Hematopoietic multipotent progenitor cell (in vitro differentiated cells): Measurements from ENCODE around the gene SKAP1. TPM values are rescaled to one million over a fixed set of nuclear protein-coding genes. Genes with fewer than 3 reads are reported as not detected.
"Not testable (repeated sequence)": the region's sequence is repeated elsewhere in the genome, so short reads cannot be mapped to it uniquely, and the experiment has no call there.

Source experiments
- DNase-seq, 3 donors: peaks; one replicate each; pipeline ENCODE4 v3.0.0-alpha.2; 2011 to 2015; ENCODE audit warnings: low read depth in 2 of 3, low spot score in 2 of 3
- total RNA-seq: library from RNA; depleted of rRNA; stranded (reverse); fragments of >200 nt; gene quantifications from one replicate; pipeline ENCODE4 v1.2.3, GENCODE V29; 2012

SKAP1 gene
- total RNA-seq, 1 donor: 4.8 TPM

DNA sequence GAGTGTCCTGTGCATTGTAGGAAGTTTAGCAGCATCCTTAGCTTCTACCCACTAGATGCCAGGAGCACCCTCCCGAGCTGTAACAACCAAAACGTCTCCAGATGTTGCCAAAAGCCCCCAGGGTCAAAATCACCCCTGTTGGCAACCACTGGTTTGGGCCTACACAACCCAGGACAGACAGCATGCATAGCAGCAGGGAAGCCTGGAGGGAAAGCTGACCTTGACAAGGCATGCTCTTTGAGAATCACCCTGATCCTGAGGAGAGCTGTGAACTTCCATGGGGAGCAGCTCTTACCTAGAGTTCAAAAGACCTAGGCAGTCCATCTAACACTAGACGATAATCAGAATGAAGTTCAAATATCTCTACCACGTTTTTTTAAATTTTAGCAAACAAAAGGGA lies 9.2 kb downstream of the SKAP1 start:
- DNase-seq: no peak

DNA sequence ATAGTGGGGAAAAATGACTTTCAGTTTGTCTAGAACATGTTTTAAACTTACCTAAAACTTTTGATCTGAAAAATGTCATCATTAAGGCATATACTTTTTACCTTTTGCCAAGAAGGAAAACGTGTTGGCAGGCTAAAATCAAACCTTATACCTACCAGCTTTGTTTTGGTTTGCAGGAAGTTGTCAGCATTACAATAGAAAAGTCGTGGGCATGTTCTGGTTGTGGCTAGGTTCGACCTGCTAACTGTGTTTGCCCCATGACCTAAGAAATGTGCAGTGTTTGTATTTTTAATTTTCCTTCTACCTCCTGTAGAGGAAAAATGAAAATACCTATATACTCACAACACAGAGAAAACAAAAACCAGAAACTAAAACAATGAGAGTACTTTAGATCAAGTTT lies 13.0 kb downstream of the SKAP1 start:
- no peak for DNase-seq

DNA sequence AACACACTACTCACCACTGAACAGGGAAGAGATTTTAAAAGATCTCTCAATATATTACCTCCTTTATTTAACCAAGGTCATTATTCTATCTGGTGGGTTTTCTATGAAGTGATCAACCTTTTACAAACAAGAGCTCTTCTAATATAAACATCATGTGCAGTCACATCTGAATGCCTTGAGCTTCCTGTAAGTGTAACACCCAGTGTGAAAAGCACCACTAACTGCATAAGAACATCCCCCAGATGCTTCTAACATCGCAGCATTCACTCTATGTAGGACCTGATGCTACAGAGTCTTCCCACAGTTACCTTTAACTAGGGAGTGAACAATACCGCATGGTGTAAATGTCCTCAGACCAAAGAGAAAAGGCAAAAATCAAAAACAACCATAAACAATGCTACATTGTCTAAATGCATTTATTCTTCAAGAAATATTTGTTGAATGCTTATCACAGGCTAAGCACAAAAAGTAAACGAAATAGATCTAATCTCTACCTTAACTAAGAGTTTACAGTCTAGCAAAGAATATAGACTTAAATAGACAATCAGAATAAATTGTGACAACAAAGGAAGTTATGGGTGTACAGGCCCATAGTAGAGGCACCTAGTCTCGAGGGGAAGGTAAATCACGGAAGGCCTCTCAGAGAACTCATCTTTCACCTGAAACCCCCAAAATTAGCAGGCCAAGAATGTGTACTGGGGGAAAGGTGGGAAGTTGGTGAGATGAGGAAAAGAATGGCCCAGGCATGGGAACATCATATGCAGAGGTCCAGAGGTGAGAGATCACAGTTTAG lies 16.2 kb downstream of the SKAP1 start:
- DNase-seq: no peak

DNA sequence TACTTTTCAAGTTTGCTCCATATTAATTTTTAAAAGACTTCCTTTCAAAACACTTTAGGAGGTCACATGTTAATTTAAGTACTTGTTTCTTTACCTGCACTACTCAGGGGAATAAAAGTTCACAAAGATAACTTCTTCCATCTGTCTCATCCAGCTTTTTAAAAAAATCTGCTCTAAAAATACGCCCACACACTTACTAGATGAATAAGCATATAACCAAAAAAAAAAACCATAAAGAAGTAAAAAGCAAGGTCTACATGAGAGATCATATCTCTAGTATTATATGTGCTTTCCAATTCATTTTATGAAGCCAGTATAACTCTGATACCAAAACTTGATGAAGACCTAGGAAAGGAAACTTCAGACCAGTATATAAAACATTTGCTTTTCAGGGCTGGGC lies 17.2 kb downstream of the SKAP1 start:
- DNase-seq: no peak

DNA sequence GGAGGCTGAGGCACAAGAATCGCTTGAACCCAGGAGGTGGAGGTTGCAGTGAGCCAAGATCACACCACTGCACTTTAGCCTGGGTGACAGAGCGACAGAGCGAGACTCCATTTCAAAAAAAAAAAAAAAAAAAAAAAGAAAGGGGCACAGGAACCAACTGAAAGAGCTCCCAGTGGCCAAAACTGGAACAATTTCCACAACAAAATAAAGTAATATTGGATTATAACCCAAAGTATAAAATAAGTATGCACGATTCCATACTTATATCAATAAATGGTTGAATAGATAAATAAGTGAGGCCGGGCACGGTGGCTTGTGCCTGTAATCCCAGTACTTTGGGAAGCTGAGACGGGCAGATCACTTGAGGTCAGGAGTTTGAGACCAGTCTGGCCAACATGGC lies 19.2 kb downstream of the SKAP1 start:
- DNase-seq: not testable (repeated sequence)

DNA sequence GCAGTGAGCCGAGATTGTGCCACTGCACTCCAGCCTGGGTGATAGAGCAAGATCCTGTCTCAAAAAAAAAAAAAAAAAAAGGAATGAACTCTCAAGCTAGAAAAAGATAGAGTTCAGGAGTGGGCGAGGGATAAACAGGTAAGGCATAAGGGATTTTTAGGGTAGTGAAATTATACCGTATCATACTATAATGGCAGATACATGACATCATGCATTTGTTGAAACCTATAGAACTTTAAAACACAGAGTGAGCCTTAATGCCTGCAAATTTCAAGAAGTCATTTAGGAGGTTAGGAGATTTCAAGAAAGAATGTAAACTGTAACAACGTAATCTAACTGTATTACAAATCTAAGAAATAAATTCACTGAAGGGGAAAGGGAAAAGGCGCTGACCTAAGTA lies 20.4 kb downstream of the SKAP1 start:
- no peak for DNase-seq

DNA sequence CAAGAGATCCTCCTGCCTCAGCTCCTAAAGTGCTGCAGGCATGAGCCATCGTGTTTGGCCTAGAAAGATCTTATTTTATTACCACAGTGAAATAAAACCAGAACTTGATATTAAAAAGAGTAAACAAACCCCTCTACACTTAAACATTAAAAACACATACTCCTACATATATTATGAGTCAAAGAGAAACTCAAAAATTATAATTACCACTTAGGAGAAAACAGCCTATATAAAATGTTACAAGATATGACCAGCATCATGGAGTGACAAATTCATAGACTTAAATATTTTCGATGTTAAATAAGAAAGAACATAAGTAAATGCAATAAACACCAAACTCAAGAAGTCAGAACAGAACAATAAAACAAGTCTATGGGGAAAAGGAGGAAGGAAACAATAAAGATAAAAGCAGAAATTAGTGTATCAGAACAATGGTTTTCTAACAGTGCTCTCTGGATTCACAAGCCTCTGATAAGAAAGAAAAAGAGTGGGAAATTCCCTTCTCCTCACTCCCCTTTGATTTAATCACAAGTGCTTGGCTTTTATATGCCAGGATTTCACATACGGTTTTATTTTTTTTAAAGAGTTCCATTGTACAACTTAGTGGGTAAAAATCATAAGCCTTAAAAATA lies 23.0 kb downstream of the SKAP1 start:
- DNase-seq: no peak

DNA sequence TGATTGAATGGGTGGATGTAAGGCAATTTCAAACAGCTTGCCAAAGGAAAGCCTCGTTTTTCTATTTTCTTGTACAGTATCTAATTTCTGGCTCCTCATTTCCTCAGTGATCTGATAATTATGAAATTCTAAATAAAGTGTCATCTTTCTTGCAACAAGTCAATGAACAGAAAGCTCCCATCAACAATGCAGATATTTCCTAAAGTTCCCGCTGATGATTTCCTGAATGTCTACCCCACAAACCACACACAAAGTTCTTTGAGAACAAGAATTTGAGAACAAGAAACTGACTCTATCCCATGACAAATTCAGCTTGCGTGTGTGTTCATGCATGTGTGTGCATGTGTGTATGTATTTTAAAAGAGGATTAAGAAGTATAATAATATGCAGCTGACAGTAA lies 35.2 kb downstream of the SKAP1 start:
- no peak for DNase-seq

DNA sequence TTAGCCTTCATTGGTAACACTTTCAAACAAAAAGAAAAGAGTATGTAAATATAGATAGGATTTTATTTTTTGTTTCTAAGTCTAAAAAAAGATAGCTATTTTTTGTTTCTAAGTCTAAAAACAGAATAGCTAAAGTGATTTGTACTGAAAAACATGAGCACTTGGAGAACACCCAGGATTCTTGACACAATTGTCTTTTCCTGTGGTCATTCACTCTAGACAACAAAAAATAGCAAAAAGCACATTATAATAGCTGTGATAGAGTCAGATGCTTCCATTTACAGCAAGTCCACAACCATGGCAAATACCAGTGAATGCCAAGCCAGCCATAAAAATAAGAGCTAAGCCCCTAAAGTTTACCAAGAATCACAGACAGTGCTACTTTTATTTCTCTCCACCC lies 36.7 kb downstream of the SKAP1 start:
- no peak for DNase-seq

DNA sequence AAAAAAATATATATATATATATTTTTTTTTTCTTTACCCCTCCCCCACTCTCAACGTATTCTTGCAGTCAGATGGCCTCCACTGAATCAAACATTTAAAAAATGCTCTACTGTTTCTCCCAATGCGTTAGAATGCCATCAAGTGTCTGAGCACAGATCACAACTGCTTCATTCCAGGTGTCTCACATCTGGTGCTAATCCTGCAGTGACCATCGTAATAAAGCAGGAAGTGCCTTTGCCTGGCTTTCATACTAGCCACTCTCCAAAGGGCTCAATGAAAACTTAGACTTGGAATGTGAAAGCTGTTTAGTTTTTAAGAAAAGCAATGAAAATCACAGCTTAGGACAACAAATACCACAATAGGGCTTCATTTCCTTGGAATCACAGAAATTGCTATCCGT lies 37.2 kb downstream of the SKAP1 start:
- no peak for DNase-seq

DNA sequence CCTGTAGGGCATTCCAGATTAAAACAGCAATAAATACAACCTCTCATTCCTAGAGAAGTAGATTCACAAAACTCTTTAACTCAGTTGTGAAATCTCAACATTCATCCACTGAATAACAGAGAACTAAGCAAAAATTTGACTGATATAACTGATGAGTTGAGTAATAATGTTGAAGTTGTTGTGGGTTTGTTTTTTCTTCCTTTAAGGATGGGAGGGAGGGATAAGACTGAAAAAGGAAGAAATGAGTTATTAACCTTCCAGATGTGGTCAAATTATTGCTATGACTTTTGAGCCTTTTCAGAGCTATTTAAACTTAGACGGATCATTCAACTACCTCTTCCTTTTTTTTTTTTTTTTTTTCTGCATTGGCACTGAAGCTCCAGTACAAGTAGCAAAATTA lies 38.6 kb downstream of the SKAP1 start:
- DNase-seq: peak in 1 of 3 donors; percentile 21

DNA sequence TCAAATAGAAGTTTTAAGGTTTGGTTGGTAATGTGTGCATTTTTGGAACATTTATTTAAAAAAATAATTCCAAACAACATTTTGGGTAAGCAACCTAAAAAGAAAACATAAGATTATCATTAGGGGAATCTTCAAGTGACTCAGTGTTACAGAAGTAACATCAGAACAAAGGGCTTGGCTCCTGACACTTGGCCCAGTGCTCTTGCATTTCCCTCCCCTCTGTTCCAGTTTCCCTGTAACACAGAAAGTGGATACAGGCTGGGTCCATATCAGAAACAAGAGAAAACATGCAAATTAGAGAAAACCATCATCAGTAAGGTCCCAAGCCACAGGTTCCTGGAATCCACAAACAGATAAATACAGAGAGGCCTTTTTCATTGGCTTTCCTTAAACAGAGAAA lies 40.1 kb downstream of the SKAP1 start:
- no peak for DNase-seq

DNA sequence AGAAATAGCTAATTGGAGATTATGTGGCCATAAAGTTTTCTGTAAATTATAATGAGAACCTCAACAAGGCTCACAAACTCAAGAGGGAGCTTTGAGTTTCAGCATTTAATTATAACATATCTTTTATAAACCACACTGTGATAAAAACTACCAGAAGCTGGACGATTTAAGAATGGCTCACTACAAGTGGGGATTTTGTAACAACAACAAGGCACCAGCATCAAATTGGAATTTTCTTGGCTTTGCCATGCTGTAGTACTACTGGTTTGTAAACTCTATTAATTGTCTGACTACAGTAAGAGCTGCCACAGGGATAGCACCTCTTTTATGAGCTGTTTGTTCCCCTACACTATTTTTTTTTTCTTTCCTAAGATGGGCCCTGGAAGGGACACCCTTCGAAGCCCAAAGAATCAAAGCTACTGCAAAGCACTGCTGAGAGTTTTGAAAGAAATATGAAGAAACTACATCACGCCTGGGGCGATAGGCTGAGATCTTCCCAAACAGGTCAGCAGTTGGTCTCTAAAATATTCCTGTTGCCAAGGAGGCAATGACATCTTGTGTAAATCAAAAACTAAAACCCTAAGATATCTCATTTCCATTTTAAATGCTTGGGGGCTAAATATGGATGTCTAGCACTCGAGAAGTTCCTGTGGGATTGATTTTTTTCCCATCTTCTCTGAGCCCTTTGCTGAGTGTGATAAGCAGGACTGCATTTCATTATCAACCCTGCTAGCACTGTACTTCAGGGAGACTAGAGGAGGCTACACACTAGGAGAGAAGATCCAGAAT lies 40.9 kb downstream of the SKAP1 start:
- DNase-seq: no peak

DNA sequence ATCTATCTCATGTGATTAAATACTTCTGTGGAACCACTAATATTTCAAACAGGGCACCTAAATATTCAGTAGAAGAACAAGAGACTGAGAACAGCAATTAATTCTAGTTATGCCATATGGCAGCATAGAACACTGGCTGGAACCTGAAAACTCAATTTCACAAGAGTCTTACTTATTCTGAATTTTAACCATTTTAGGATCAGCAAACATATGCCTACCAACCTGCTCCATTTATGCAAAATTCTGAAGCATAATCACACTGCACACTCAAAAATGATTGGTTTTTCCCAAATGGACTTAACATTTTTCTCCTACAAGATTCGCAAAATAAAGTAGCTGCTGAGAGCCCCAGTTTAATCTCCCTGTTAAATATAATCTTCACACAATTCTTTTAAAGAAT lies 43.2 kb downstream of the SKAP1 start:
- DNase-seq: no peak

DNA sequence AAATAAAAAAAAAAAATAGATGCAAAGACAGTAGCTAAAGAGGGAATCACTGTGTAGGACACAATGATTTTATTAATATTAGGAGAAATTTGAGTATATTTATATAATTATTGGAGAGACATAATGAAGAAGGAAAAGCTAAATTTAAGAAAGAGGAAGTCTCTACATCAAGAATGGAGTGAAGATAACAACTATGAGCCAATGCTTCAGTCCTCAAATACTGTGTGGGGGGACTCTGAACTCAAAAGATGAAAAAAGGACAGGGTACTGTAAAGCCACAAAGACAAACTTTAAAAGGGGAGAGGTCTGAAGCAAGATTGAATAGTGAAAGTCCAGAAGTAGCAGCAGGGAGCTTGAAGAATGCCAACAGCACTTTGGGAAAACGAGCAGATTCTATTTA lies 44.7 kb downstream of the SKAP1 start:
- DNase-seq: peak in 1 of 3 donors; percentile 46

DNA sequence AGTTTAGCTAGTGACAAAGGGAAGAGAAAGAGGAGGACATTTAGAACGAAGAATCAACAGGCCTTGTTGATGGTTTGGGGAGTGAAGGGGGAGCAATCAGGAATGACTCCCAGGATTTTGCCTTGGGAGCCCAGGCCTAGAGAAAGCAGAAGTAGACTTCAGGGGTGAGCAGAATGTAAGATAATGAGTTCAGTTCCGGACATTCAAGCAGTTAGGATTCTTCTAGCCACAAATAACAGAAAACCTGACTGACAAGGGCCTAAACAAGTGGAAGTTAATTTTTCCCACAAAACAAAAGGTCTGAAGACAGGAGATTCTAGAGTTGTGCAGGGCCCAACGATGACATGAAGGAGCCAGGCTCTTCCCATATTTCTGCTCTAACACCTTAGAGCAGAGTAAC lies 45.9 kb downstream of the SKAP1 start:
- no peak for DNase-seq

DNA sequence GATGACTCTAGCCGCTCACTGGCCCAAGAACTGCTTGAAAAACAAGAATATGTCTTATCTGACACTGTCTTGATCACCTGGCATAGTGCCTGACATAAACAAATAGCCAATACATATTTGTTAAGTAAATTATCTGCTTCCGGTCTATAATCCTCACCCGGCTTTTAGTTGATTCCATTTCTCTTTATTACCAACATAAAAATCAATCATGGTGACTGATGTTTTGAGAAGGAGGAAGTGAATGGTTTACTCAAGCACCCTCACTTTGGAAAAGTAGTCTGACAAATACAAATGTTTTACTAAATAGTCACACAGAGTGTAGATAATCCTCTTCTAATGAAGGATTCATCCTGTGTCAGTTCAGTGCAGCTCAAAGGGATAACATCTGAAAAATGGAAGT lies 47.0 kb downstream of the SKAP1 start:
- DNase-seq: no peak

DNA sequence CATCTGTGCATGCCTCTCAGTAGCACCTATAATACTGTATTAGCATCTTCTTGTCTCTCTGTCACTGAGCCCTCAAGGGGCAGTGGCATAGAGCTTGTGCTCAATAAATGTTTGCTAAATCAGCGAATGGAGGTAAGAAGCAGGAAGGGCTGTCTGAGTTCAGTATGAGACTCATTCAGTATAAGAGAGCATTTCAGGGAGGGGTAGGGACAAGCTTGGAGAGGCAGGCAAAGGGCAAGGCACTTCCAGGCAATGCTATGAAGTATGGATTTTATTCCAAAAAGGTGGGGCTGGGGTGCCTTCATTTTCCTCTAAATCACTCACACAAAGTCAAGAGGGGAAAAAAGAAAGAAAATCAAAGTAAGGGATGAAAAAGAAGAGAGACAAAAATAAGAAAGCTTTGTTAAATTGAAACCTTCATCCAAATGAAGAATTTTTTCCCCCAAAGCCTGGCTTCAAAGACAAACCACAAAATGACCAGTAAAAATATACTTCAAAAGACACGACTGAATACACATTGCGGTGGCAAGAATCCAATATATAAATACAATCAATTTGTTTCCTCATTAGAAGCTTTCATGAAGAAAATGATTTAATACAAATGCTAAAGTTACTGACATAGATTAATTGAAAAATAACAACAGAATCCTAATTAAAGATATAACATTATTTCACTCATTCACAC lies 51.2 kb downstream of the SKAP1 start:
- no peak for DNase-seq

DNA sequence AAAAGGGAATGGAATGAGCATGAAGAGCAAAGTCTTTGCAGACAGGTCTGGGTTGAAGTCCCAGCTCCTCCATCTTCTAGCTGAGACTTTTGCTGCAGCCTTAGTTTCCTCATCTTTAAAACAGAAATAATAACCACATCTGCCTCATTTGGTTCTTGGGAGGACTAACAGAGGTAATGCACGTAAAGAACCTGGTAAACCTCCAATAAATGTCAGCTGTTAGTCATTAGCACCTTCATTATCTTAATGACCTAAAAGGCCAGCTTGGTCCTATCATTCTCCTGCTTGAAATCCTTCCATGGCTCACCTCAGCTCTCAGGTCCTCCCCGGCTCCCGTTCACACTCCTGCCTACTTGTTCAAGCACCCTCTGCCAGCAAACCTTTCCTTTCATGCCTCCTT lies 51.8 kb downstream of the SKAP1 start:
- DNase-seq: no peak

DNA sequence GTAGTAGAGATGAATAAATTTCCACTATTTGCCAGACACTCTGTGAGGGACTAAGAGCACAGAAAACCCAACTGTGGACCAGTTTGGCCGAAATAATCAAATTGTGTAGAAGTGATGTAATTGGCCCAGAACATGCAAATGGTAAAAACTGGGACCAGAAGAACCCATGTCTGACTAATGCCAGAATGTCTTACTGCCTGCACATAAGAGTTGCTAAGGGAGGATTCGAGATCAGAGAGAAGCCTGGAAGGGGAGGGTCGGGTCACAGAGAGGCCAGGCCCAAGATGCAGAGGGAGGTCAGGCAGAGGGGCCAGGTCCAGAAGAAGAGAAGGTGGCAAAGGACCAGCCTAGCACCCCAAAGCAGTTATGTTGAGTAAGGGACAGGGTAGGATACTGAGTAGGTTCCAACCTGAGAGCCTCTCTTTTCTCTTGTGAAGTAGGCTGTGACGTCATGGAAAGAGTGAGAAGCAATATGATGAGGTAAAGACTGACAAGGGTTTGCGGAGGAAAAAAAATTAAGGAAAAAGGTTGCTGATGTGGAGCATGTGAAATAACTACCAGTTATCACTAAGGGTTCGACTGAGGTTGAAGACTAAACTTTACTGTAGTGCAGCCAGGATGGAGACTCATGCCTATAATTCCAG lies 53.2 kb downstream of the SKAP1 start:
- DNase-seq: no peak

DNA sequence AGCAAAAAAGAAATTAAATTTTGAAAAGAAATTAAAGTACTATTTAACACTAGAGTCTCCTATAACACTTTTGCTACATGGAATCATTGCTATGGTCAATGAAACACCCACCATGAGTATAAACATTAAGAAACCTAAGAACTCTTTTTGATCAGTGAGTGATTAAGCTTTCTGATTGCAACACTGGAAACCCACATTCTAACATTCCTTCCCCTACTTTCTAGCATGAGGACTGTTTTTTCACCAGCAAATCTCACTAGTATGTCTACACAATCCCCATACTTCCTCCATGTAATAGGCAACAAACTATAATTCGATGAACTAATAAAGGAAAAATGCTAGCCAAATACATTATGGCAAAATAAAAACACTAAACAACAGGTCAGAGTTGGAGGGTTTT lies 54.7 kb downstream of the SKAP1 start:
- no peak for DNase-seq
